Glomerular visceral epithelial cell (primary cell): Measurements from ENCODE around the gene MAP4.

Experiments used
- DNase-seq: peaks from one replicate; pipeline ENCODE4 v3.0.0-alpha.2; 2016; ENCODE audit errors: extremely low spot score

The MAP4 gene

GRCh38 chr3:47867451-47868044, 148.7 kb downstream of the MAP4 start:
- DNase-seq, result no peak

- DNase-seq, result peak; percentile 32
Measured at GRCh38 chr3:47865192-47865591, 151.0 kb downstream of the MAP4 start.

GRCh38 chr3:47863391-47864128, 152.7 kb downstream of the MAP4 start:
- no peak for DNase-seq

GRCh38 chr3:47859956-47860605, 156.1 kb downstream of the MAP4 start:
- DNase-seq, result no peak

GRCh38 chr3:47857151-47857550, 159.1 kb downstream of the MAP4 start:
- no peak for DNase-seq

- no peak for DNase-seq
Measured at GRCh38 chr3:47856669-47857068, 159.5 kb downstream of the MAP4 start.

GRCh38 chr3:47855461-47856383, 160.5 kb downstream of the MAP4 start:
- no peak for DNase-seq

- DNase-seq, result no peak
Measured at GRCh38 chr3:47854720-47855455, 161.3 kb downstream of the MAP4 start.

GRCh38 chr3:47854267-47854666, 161.9 kb downstream of the MAP4 start:
- DNase-seq, result no peak

- no peak for DNase-seq
Measured at GRCh38 chr3:47852604-47853602, 163.3 kb downstream of the MAP4 start.

GRCh38 chr3:47851888-47852603, 164.2 kb downstream of the MAP4 start:
- no peak for DNase-seq

- no peak for DNase-seq
Measured at GRCh38 chr3:47850564-47851410, 165.4 kb downstream of the MAP4 start.

GRCh38 chr3:47849699-47850563, 166.3 kb downstream of the MAP4 start:
- DNase-seq, result peak; percentile 44

- DNase-seq, result no peak
Measured at GRCh38 chr3:47849186-47849698, 167.0 kb downstream of the MAP4 start.

- no peak for DNase-seq
Measured at GRCh38 chr3:47848599-47849117, 167.6 kb downstream of the MAP4 start.

GRCh38 chr3:47847801-47848518, 168.3 kb downstream of the MAP4 start:
- DNase-seq, result no peak
